H7 (cell line): ENCODE measurements around the gene DUSP6. TPM values are rescaled to one million over a fixed set of nuclear protein-coding genes. Genes with fewer than 3 reads are reported as not detected.
A peak's percentile ranks its signal among the peaks of the same experiment; 100 is the strongest.

Source experiments
- DNase-seq: peaks from one replicate; pipeline ENCODE4 v3.0.0; 2012
- H3K27me3 ChIP-seq: 2 replicates; pipeline ENCODE4 v1.6.0; 2011; ENCODE audit warnings: mild to moderate bottlenecking, low read length; ENCODE audit not compliant: control insufficient read depth, insufficient read depth
- H3K36me3 ChIP-seq: replicated peaks from 2 replicates; pipeline ENCODE4 v1.5.1; 2011; ENCODE audit warnings: low read length; ENCODE audit not compliant: control insufficient read depth, insufficient read depth
- H3K4me3 ChIP-seq: 2 replicates; pipeline ENCODE4 v1.5.1; 2011; ENCODE audit warnings: low read depth, mild to moderate bottlenecking, control low read depth, low read length, moderate library complexity; ENCODE audit not compliant: insufficient read depth
- total RNA-seq: library from RNA; depleted of rRNA; stranded (reverse); fragments of >200 nt; shearing (Covaris generic); gene quantifications from 2 replicates; pipeline ENCODE4 v1.2.3, GENCODE V29; 2014

The DUSP6 gene
- total RNA-seq, 1 experiment from 2014 or later = 112 TPM

GRCh38 chr12:89364631-89365030 lies 12.3 kb upstream of the DUSP6 start:
- H3K27me3 ChIP-seq = no peaks in the 10 kb centered on the region
- no peaks in the 10 kb centered on the region for H3K36me3 ChIP-seq
- no peak for DNase-seq
- no peak overlapping the region for H3K4me3 ChIP-seq

GRCh38 chr12:89364058-89364457 lies 11.8 kb upstream of the DUSP6 start:
- no peak for DNase-seq
- no peaks in the 10 kb centered on the region for H3K36me3 ChIP-seq
- H3K4me3 ChIP-seq = no peak overlapping the region

GRCh38 chr12:89363582-89363981 lies 11.3 kb upstream of the DUSP6 start:
- no peaks in the 10 kb centered on the region for H3K27me3 ChIP-seq
- DNase-seq = no peak
- H3K4me3 ChIP-seq = no peak overlapping the region

More at GRCh38 chr12:89364058-89364457, 11.8 kb upstream of the DUSP6 start:
- H3K27me3 ChIP-seq = no peaks in the 10 kb centered on the region

GRCh38 chr12:89363084-89363483 lies 10.8 kb upstream of the DUSP6 start:
- H3K36me3 ChIP-seq = no peaks in the 10 kb centered on the region
- no peak for DNase-seq
- H3K4me3 ChIP-seq = no peak overlapping the region
- no peaks in the 10 kb centered on the region for H3K27me3 ChIP-seq

More at GRCh38 chr12:89363582-89363981, 11.3 kb upstream of the DUSP6 start:
- H3K36me3 ChIP-seq = no peaks in the 10 kb centered on the region

- Histone ChIP-seq H3K27me3 (peaks cover 19% of the 10 kb centered on the region; the same call in 1 of the 2 replicates), H3K4me3 (no peak overlapping the region), H3K36me3 (no peaks in the 10 kb centered on the region)
- DNase-seq = no peak
Measured at GRCh38 chr12:89359615-89360014, 7.3 kb upstream of the DUSP6 start.

- Histone ChIP-seq H3K4me3 (no peak overlapping the region), H3K27me3 (peaks cover 19% of the 10 kb centered on the region; the same call in 1 of the 2 replicates), H3K36me3 (no peaks in the 10 kb centered on the region)
- no peak for DNase-seq
Measured at GRCh38 chr12:89358805-89359204, 6.5 kb upstream of the DUSP6 start.

- no peaks in the 10 kb centered on the region for H3K36me3 ChIP-seq
- peak; percentile 43 for DNase-seq
- H3K4me3 ChIP-seq = no peak overlapping the region
- peaks cover 19% of the 10 kb centered on the region; the same call in 1 of the 2 replicates for H3K27me3 ChIP-seq
Measured at GRCh38 chr12:89357297-89357730, 5.0 kb upstream of the DUSP6 start.

GRCh38 chr12:89356069-89356665 lies 3.9 kb upstream of the DUSP6 start:
- no peak for DNase-seq
- no peak overlapping the region for H3K4me3 ChIP-seq
- no peaks in the 10 kb centered on the region for H3K36me3 ChIP-seq
- peaks cover 26% of the 10 kb centered on the region for H3K27me3 ChIP-seq

- H3K4me3 ChIP-seq = peak overlapping the region; percentile 56
- peaks cover 31% of the 10 kb centered on the region for H3K27me3 ChIP-seq
- peaks cover 2% of the 10 kb centered on the region; the same call in 1 of the 2 replicates for H3K36me3 ChIP-seq
- DNase-seq = no peak
Measured at GRCh38 chr12:89355243-89356068, 3.2 kb upstream of the DUSP6 start.

- peaks cover 31% of the 10 kb centered on the region for H3K27me3 ChIP-seq
- H3K4me3 ChIP-seq = peak overlapping the region; percentile 56
- peaks cover 2% of the 10 kb centered on the region; the same call in 1 of the 2 replicates for H3K36me3 ChIP-seq
- no peak for DNase-seq
Measured at GRCh38 chr12:89354612-89355067, 2.3 kb upstream of the DUSP6 start.

GRCh38 chr12:89353823-89354611 lies 1.7 kb upstream of the DUSP6 start:
- peaks cover 5% of the 10 kb centered on the region for H3K36me3 ChIP-seq
- peak overlapping the region; percentile 56 for H3K4me3 ChIP-seq
- H3K27me3 ChIP-seq = peaks cover 31% of the 10 kb centered on the region
- peak; percentile 94 for DNase-seq

- H3K4me3 ChIP-seq = peak overlapping the region; percentile 56
- H3K27me3 ChIP-seq = peaks cover 31% of the 10 kb centered on the region
- peaks cover 8% of the 10 kb centered on the region for H3K36me3 ChIP-seq
- peak; percentile 93 for DNase-seq
Measured at GRCh38 chr12:89353188-89353822, 1.0 kb upstream of the DUSP6 start.

GRCh38 chr12:89352242-89352491 lies 134 bp downstream of the DUSP6 start:
- peak overlapping the region; percentile 88 for H3K4me3 ChIP-seq
- H3K36me3 ChIP-seq = peaks cover 8% of the 10 kb centered on the region
- H3K27me3 ChIP-seq = peaks cover 31% of the 10 kb centered on the region
- no peak for DNase-seq
